Astrocyte of the cerebellum (primary cell): ENCODE measurements around the gene TRAPPC4.

Source experiments
- DNase-seq: peaks from one replicate; pipeline ENCODE4 v3.0.0-alpha.2; 2011; ENCODE audit warnings: low read depth
- H3K4me3 ChIP-seq: 2 replicates; pipeline ENCODE4 v1.5.1; 2011; ENCODE audit warnings: mild to moderate bottlenecking, low read depth, low read length, moderate library complexity
- in situ Hi-C: cut with HindIII; loops from 2 replicates; pipeline ENCODE4 v1.10.0; 2017; ENCODE audit warnings: low sequenced_read_pairs
- TF ChIP-seq, protein P1 (sequence below): IDR thresholded peaks from 2 replicates; pipeline ENCODE4 v1.5.1; 2012; ENCODE audit warnings: low read length, low read depth, moderate library complexity, mild to moderate bottlenecking; ENCODE audit errors: missing control alignments

The TRAPPC4 gene

GRCh38 chr11:118998388-118998717 lies 20.2 kb upstream of the TRAPPC4 start:
- DNase-seq = no peak
- TF ChIP-seq, protein P1, sequence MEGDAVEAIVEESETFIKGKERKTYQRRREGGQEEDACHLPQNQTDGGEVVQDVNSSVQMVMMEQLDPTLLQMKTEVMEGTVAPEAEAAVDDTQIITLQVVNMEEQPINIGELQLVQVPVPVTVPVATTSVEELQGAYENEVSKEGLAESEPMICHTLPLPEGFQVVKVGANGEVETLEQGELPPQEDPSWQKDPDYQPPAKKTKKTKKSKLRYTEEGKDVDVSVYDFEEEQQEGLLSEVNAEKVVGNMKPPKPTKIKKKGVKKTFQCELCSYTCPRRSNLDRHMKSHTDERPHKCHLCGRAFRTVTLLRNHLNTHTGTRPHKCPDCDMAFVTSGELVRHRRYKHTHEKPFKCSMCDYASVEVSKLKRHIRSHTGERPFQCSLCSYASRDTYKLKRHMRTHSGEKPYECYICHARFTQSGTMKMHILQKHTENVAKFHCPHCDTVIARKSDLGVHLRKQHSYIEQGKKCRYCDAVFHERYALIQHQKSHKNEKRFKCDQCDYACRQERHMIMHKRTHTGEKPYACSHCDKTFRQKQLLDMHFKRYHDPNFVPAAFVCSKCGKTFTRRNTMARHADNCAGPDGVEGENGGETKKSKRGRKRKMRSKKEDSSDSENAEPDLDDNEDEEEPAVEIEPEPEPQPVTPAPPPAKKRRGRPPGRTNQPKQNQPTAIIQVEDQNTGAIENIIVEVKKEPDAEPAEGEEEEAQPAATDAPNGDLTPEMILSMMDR = no peak
- peak overlapping the region; percentile 66 for H3K4me3 ChIP-seq
- in situ Hi-C loops = no loop called here

GRCh38 chr11:118998822-118999221 lies 19.7 kb upstream of the TRAPPC4 start:
- DNase-seq = peak; percentile 81
- TF ChIP-seq, protein P1 = no peak
- in situ Hi-C loops = no loop called here
- peak overlapping the region; percentile 66 for H3K4me3 ChIP-seq

- no peak for DNase-seq
- no peak overlapping the region for H3K4me3 ChIP-seq
- TF ChIP-seq, protein P1 = no peak
- in situ Hi-C loops = no loop called here
Observed at GRCh38 chr11:119000906-119001305, 17.7 kb upstream of the TRAPPC4 start.

DNA sequence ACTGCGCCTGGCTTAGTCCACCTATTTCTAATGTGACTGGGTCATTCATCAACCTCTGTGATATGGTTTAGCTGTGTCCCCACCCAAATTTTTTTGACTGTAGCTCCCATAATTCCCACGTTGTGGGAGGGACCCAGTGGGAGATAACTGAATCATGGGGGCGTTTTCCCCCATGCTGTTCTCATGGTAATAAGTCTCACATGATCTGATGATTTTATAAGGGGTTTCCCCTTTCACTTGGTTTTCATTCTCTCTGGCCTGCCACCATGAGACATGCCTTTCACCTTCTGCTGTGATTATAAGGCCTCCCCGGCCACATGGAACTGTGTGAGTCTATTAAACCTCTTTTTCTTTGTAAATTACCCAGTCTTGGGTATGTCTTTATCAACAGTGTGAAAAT lies 11.9 kb upstream of the TRAPPC4 start:
- DNase-seq = no peak

DNA sequence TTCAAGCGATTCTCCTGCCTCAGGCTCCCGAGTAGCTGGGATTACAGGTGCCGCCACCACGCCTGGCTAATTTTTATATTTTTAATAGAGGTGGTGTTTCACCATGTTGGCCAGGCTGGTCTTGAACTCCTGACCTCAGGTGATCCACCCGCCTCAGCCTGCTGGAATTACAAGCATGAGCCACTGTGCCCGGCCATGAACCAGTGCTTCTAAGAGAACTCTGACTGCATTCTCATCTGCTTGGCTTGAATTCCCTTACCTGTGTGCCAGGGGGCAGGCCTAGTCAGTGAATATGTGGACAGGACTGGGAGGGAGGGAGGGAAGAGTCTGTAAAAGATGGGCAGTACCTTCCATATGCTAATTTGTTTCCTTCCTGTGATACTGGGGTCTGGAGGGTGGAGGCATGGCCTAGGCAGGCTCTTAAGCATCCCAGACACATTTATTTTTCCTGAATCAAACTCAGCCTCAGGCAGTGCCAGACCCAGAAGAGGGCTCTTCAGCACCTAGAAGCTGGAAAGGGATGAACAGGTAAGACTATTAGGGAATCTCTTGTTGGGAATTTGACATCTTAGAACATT lies 7.0 kb upstream of the TRAPPC4 start:
- no peak overlapping the region for H3K4me3 ChIP-seq
- no peak for DNase-seq
- in situ Hi-C loops = no loop called here
- TF ChIP-seq, protein P1 = no peak

More for the DNA sequence above, 11.9 kb upstream of the TRAPPC4 start:
- no peak overlapping the region for H3K4me3 ChIP-seq
- in situ Hi-C loops = no loop called here
- TF ChIP-seq, protein P1 = no peak

DNA sequence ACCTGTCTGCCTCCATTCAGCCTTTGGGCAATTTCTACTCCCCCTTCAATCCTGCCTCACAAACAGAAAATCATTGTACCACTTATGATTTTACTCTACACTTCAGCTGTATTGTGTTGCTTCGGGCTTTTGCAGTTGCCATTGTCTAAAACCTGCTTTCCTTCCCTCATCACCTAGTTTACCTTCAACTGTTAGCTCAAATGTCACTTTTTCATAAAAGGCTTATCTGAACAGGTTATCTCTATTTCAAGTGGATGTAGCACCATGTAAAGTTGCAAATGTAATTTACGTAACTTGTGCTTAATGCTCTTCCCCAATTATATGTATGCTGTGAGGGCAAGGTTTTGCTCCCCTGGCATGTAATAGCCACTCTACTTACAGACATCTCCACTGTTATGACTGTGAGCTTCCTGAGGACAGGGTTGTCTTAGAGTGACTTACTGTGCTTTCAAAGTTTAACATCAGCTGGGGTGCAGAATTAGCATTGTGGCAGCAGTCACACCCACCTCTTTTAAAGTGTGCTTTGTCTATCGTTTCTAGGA lies 5.9 kb upstream of the TRAPPC4 start:
- in situ Hi-C loops = no loop called here
- no peak overlapping the region for H3K4me3 ChIP-seq
- no peak for DNase-seq
- TF ChIP-seq, protein P1 = no peak
